Upper lobe of left lung (tissue), 6 donors: Measurements from ENCODE around the gene ECT2. TPM values are rescaled to one million over a fixed set of nuclear protein-coding genes. Genes with fewer than 3 reads are reported as not detected.

Experiments used
- small RNA-seq, 4 donors: library from RNA; depleted of rRNA; stranded (forward); fragments of <200 nt; gene quantifications; one replicate each; pipeline ENCODE3, GENCODE V24; 2016
- total RNA-seq, 6 donors: library from RNA; depleted of rRNA in 4 of 6; stranded (reverse); fragments of >200 nt in 4 of 6; gene quantifications; one replicate each; pipeline versions ENCODE4 v1.1.0 to v1.2.1, GENCODE V29; 2016 to 2021
- donor health status: DM: no; HTN: no; CAD: no; lungs with moderate emphysema.
- donor health status: DM: no; HTN: yes; CAD: no; lungs with severe emphysema.

ECT2 gene
- total RNA-seq, 6 donors from 2014 or later, result 7.1 to 18.7 (median 13.7) TPM

Small RNA genes lying within 50 kb of the gene (small RNA-seq; reads per million reads assigned to genes)
- 0 reads per million in 4 donors for gene AC108667.1
- gene RF00139, result 0 reads per million in 4 donors
- 0 to 0.07 (median 0) reads per million in 4 donors for gene RNU4-4P
- gene RNU6-547P, result 0 reads per million in 4 donors

Other genes with a start within 250 kb of the ECT2 start
- 10 to 100 TPM; 41.0 to 95.2 (median 76.8) TPM for gene TNFSF10, start 227.3 kb upstream of the ECT2 start, total RNA-seq
- 10 to 100 TPM; 16.8 to 73.1 (median 36.4) TPM for gene NCEH1, start 39.7 kb upstream of the ECT2 start, total RNA-seq